Activated T-helper 1 cell treated with anti-CD3 and anti-CD28 coated beads, Interleukin-2, amount 50 U/mL, for 16 hours (primary cell): ENCODE results near the gene HS2ST1.
"Not testable (repeated sequence)": the region's sequence is repeated elsewhere in the genome, so short reads cannot be mapped to it uniquely, and the experiment has no call there.

Experiments
- DNase-seq, 2 donors: peaks; one replicate each; pipeline ENCODE4 v3.0.0-alpha.2; 2020; ENCODE audit warnings: low read depth in 1 of 2, low spot score in 1 of 2

The HS2ST1 gene

GRCh38 chr1:86914601-86914997, at the start of gene HS2ST1:
Gene HS2ST1, plus strand, starts transcription at chr1:86914635.
- no peak for DNase-seq

GRCh38 chr1:86865973-86866637, 48.3 kb upstream of the HS2ST1 start:
- DNase-seq, result no peak

GRCh38 chr1:86866665-86867064, 47.8 kb upstream of the HS2ST1 start:
- no peak for DNase-seq

GRCh38 chr1:86867278-86867677, 47.2 kb upstream of the HS2ST1 start:
- DNase-seq, result not testable (repeated sequence)

- no peak for DNase-seq
Observed at GRCh38 chr1:86868477-86868876, 46.0 kb upstream of the HS2ST1 start.

- DNase-seq, result no peak
Observed at GRCh38 chr1:86871001-86871400, 43.4 kb upstream of the HS2ST1 start.

GRCh38 chr1:86872086-86872485, 42.3 kb upstream of the HS2ST1 start:
- DNase-seq, result no peak

- DNase-seq, result no peak
Observed at GRCh38 chr1:86875722-86876121, 38.7 kb upstream of the HS2ST1 start.

GRCh38 chr1:86887479-86888162, 26.8 kb upstream of the HS2ST1 start:
- DNase-seq, result no peak

- no peak for DNase-seq
Observed at GRCh38 chr1:86888327-86888726, 26.1 kb upstream of the HS2ST1 start.

GRCh38 chr1:86899401-86899800, 15.0 kb upstream of the HS2ST1 start:
- not testable (repeated sequence) for DNase-seq

GRCh38 chr1:86905875-86906274, 8.6 kb upstream of the HS2ST1 start:
- no peak for DNase-seq

GRCh38 chr1:86906419-86906818, 8.0 kb upstream of the HS2ST1 start:
- no peak for DNase-seq

- no peak for DNase-seq
Observed at GRCh38 chr1:86912281-86912900, 2.0 kb upstream of the HS2ST1 start.

- peak in 1 of 2 donors; percentile 6 for DNase-seq
Observed at GRCh38 chr1:86913399-86913895, 988 bp upstream of the HS2ST1 start.

GRCh38 chr1:86913896-86914600, 387 bp upstream of the HS2ST1 start, which contains the start of gene SELENOF:
Gene SELENOF, minus strand, starts transcription at chr1:86914126. Its CDS starts 15 bp downstream, at chr1:86914111.
- DNase-seq, result peak; percentile 97

- DNase-seq, result peak; percentile 12 to 19
Observed at GRCh38 chr1:86914998-86915736, 732 bp downstream of the HS2ST1 start.

GRCh38 chr1:86915737-86916235, 1.4 kb downstream of the HS2ST1 start:
- no peak for DNase-seq

- DNase-seq, result no peak
Observed at GRCh38 chr1:86916752-86917151, 2.3 kb downstream of the HS2ST1 start.

GRCh38 chr1:86922445-86922844, 8.0 kb downstream of the HS2ST1 start:
- no peak for DNase-seq
